ENCODE measurements around the gene FHIT.

GRCh38 chr3:59802045-59802444, 1449.2 kb downstream of the FHIT start:
- no peak for TF ChIP-seq CTCF (IDR thresholded peaks at IDR 0.05)
- TF ChIP-seq POLR2A (IDR thresholded peaks at IDR 0.05): no peak
